GM23338 (cell line): ENCODE measurements around the gene EGFL7. TPM values are rescaled to one million over a fixed set of nuclear protein-coding genes. Genes with fewer than 3 reads are reported as not detected.

Experiments used
- ATAC-seq: fragments of 200-7000 bp; cut with Tn5 transposase; 3 replicates; pipeline ENCODE4 v1.9.1; 2020
- DNase-seq: peaks from one replicate; pipeline ENCODE4 v3.0.0-alpha.2; 2015; ENCODE audit warnings: low spot score
- H2AFZ ChIP-seq: fragments of 200-600 bp; sonication (generic); 2 replicates; pipeline ENCODE4 v1.8.0; 2016; ENCODE audit warnings: antibody characterized with exemption, mild to moderate bottlenecking, moderate library complexity
- H3F3A ChIP-seq: fragments of 200-600 bp; sonication (generic); replicated peaks from 2 replicates; pipeline ENCODE4 v1.8.0; 2017; ENCODE audit warnings: antibody characterized with exemption, mixed run types, low read depth
- H3K27ac ChIP-seq: fragments of 200-600 bp; sonication (generic); 2 replicates; pipeline ENCODE4 v1.6.1; 2016; ENCODE audit warnings: low read depth
- H3K27me3 ChIP-seq: fragments of 200-600 bp; sonication (generic); 2 replicates; pipeline ENCODE4 v1.8.0; 2016; ENCODE audit warnings: mild to moderate bottlenecking, mixed run types, moderate library complexity; ENCODE audit not compliant: insufficient read depth
- H3K36me3 ChIP-seq: fragments of 200-600 bp; sonication (generic); 2 replicates; pipeline ENCODE4 v1.8.0; 2016; ENCODE audit warnings: mild to moderate bottlenecking; ENCODE audit not compliant: insufficient read depth
- H3K4me1 ChIP-seq: fragments of 200-600 bp; sonication (generic); 2 replicates; pipeline ENCODE4 v1.8.0; 2016; ENCODE audit warnings: mild to moderate bottlenecking, moderate library complexity; ENCODE audit not compliant: insufficient read depth
- H3K4me2 ChIP-seq: fragments of 200-600 bp; sonication (generic); 2 replicates; pipeline ENCODE4 v1.7.1; 2017; ENCODE audit warnings: mixed run types
- H3K4me3 ChIP-seq: fragments of 200-600 bp; sonication (generic); 2 replicates; pipeline ENCODE4 v1.6.1; 2016; ENCODE audit warnings: mixed run types
- H3K79me2 ChIP-seq: fragments of 200-600 bp; sonication (generic); replicated peaks from 2 replicates; pipeline ENCODE4 v1.8.0; 2017; ENCODE audit warnings: mild to moderate bottlenecking; ENCODE audit not compliant: insufficient read depth
- H3K9me2 ChIP-seq: fragments of 200-600 bp; sonication (generic); 2 replicates; pipeline ENCODE4 v1.8.0; 2017; ENCODE audit not compliant: insufficient read depth
- H4K20me1 ChIP-seq: fragments of 200-600 bp; sonication (generic); replicated peaks from 2 replicates; pipeline ENCODE4 v1.8.0; 2017; ENCODE audit warnings: mild to moderate bottlenecking; ENCODE audit not compliant: insufficient read depth
- H3K27ac Mint-ChIP-seq: 2 replicates; pipeline ENCODE4 v1.8.0; 2020; ENCODE audit warnings: inconsistent platforms, mild to moderate bottlenecking, moderate library complexity, mixed read lengths
- H3K27me3 Mint-ChIP-seq: 3 replicates; pipeline ENCODE4 v1.8.0; 2022; ENCODE audit warnings: low read depth, mild to moderate bottlenecking, moderate library complexity, mixed read lengths, inconsistent platforms; ENCODE audit not compliant: insufficient read depth, poor library complexity
- H3K36me3 Mint-ChIP-seq: 3 replicates; pipeline ENCODE4 v1.8.0; 2021; ENCODE audit warnings: low read depth, mild to moderate bottlenecking, inconsistent platforms, moderate library complexity, mixed read lengths
- H3K4me1 Mint-ChIP-seq: 3 replicates; pipeline ENCODE4 v1.8.0; 2020; ENCODE audit warnings: mild to moderate bottlenecking, inconsistent platforms, mixed read lengths
- H3K4me3 Mint-ChIP-seq: 3 replicates; pipeline ENCODE4 v1.8.0; 2021; ENCODE audit warnings: moderate library complexity, mild to moderate bottlenecking, inconsistent platforms, mixed read lengths
- H3K9me3 Mint-ChIP-seq: 3 replicates; pipeline ENCODE4 v1.8.0; 2020; ENCODE audit warnings: moderate library complexity, mild to moderate bottlenecking, inconsistent platforms, mixed read lengths
- CREB1 ChIP-seq: fragments of 250-450 bp; sonication (Bioruptor Pico); IDR thresholded peaks from 2 replicates; pipeline ENCODE4 v1.5.0; 2020; ENCODE audit warnings: low read depth, mild to moderate bottlenecking, moderate library complexity
- CTCF ChIP-seq, 2 experiments: fragments of 200-600 bp in 1 of 2; sonication (generic) in 1 of 2; conservative IDR thresholded peaks; 2 replicates each; pipeline versions ENCODE4 v1.5.1 to v1.6.1; 2016 to 2017; ENCODE audit warnings: antibody characterized with exemption in 2 of 2, low read depth in 2 of 2, mild to moderate bottlenecking in 2 of 2, moderate library complexity in 1 of 2
- ETS1 ChIP-seq: IDR thresholded peaks from 2 replicates; pipeline ENCODE4 v1.6.1; 2016; ENCODE audit warnings: antibody characterized with exemption
- EZH2 ChIP-seq: fragments of 200-600 bp; sonication (generic); IDR thresholded peaks from one replicate; pipeline ENCODE4 v1.8.0; 2017; ENCODE audit warnings: antibody characterized with exemption, mild to moderate bottlenecking, low read depth; ENCODE audit not compliant: unreplicated experiment
- EZH2phosphoT487 ChIP-seq: fragments of 200-600 bp; sonication (generic); IDR thresholded peaks from one replicate; pipeline ENCODE4 v1.8.1; 2018; ENCODE audit warnings: antibody characterized with exemption; ENCODE audit not compliant: unreplicated experiment
- JUNB ChIP-seq: IDR thresholded peaks from one replicate; pipeline ENCODE4 v1.6.1; 2016; ENCODE audit warnings: antibody characterized with exemption; ENCODE audit not compliant: unreplicated experiment
- NANOG ChIP-seq: IDR thresholded peaks from 2 replicates; pipeline ENCODE4 v1.6.1; 2016; ENCODE audit warnings: antibody characterized with exemption, borderline replicate concordance
- POLR2AphosphoS5 ChIP-seq: IDR thresholded peaks from 2 replicates; pipeline ENCODE4 v1.6.1; 2016; ENCODE audit warnings: antibody characterized with exemption, low read depth
- REST ChIP-seq: IDR thresholded peaks from one replicate; pipeline ENCODE4 v1.6.1; 2018; ENCODE audit warnings: antibody characterized with exemption; ENCODE audit not compliant: unreplicated experiment
- STAT1 ChIP-seq: IDR thresholded peaks from one replicate; pipeline ENCODE4 v1.6.1; 2016; ENCODE audit warnings: antibody characterized with exemption; ENCODE audit not compliant: unreplicated experiment
- ZNF114 ChIP-seq: fragments of 250-450 bp; sonication (Bioruptor Pico); IDR thresholded peaks from 2 replicates; pipeline ENCODE4 v1.5.0; 2020; ENCODE audit warnings: mild to moderate bottlenecking, moderate library complexity
- ZNF331 ChIP-seq: fragments of 250-450 bp; sonication (Bioruptor Pico); IDR thresholded peaks from 2 replicates; pipeline ENCODE4 v1.5.0; 2020; ENCODE audit warnings: low read depth, mild to moderate bottlenecking, moderate library complexity
- ZNF462 ChIP-seq: fragments of 250-450 bp; sonication (Bioruptor Pico); IDR thresholded peaks from 2 replicates; pipeline ENCODE4 v1.5.0; 2020; ENCODE audit warnings: mild to moderate bottlenecking, moderate library complexity
- polyA plus RNA-seq: library from polyadenylated mRNA; unstranded; fragments of >200 nt; fragmentation: Nextera tagmentation; extraction: Ambion mirVana; gene quantifications from 2 replicates; pipeline ENCODE4 v1.2.1, GENCODE V29; 2016
- total RNA-seq: library from RNA; depleted of rRNA; stranded (reverse); fragments of >200 nt; shearing (Covaris generic); gene quantifications from 2 replicates; pipeline ENCODE4 v1.2.3, GENCODE V29; 2014

EGFL7 gene
- total and polyA plus RNA-seq, 2 experiments from 2014 or later: 44.4 to 60.8 TPM

- no peaks in the 10 kb centered on the region; the same call in 1 of the 2 replicates for H3K4me1 ChIP-seq
- H3K36me3 ChIP-seq: no peaks in the 10 kb centered on the region
- peak overlapping the region; percentile 92 for H2AFZ ChIP-seq
- Mint-ChIP-seq H3K36me3 (no peaks in the 10 kb centered on the region), H3K4me3 (peak overlapping the region; percentile 61), H3K27me3 (peaks cover 20% of the 10 kb centered on the region), H3K9me3 (no peaks in the 10 kb centered on the region), H3K27ac (no peak overlapping the region), H3K4me1 (peaks cover 9% of the 10 kb centered on the region; the same call in 2 of the 3 replicates)
- ATAC-seq: peak; percentile 1; the same call in 2 of the 3 replicates
- H3K27ac ChIP-seq: no peak overlapping the region
- no peaks in the 10 kb centered on the region for H3K9me2 ChIP-seq
- H3K4me3 ChIP-seq: peak overlapping the region; percentile 75
- peak overlapping the region; percentile 87 for H3K4me2 ChIP-seq
- 0 out of 2 replicates have a peak, but pooled peaks cover 3% of the 10 kb centered on the region for H3F3A ChIP-seq
- DNase-seq: no peak
- no peaks in the 10 kb centered on the region for H3K27me3 ChIP-seq
- TF ChIP-seq EZH2 (no peak), CREB1 (CRISPR knock-in tag) (no peak), ZNF331 (CRISPR knock-in tag) (no peak), STAT1 (no peak), REST (no peak), ZNF114 (CRISPR knock-in tag) (no peak), POLR2AphosphoS5 (no peak), JUNB (no peak), NANOG (no peak), ETS1 (no peak), CTCF (conservative IDR thresholded peaks at IDR 0.05; ENCODE audit: low read depth in 2 of 2) (no peak), ZNF462 (CRISPR knock-in tag) (no peak), EZH2phosphoT487 (no peak)
- peaks cover 10% of the 10 kb centered on the region; the same call in 1 of the 2 replicates for H3K79me2 ChIP-seq
- H4K20me1 ChIP-seq: no peaks in the 10 kb centered on the region
These were observed 25.1 kb downstream of the EGFL7 start for GRCh38 chr9:136687721-136688223.
